HG03196 (cell line): ENCODE results near the gene KDM4B.

Source experiments
- ATAC-seq: cut with Tn5 transposase; IDR thresholded peaks from one replicate; pipeline ENCODE4 v1.9.1; 2021; ENCODE audit not compliant: unreplicated experiment

The KDM4B gene

DNA sequence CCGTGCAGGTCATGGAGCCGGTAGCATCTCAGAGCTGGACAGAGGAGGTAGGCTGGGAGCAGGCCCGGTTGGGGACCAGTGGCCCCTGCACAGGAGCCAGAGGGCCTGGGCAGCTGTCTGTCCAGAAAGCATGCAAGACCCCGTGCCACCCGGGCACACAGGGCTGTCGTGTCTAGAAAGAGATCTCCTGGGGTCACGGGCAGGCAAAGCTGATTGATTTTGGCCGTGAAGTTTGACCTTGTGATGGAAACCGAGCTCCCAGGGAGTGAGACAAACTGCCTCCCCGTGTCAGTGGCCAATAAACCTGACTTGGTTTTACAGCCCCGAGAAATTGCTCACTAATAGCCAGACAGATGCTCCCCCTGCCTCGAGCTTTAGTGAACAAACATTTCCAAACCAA is 98.8 kb downstream of the KDM4B start:
- no peak for ATAC-seq

DNA sequence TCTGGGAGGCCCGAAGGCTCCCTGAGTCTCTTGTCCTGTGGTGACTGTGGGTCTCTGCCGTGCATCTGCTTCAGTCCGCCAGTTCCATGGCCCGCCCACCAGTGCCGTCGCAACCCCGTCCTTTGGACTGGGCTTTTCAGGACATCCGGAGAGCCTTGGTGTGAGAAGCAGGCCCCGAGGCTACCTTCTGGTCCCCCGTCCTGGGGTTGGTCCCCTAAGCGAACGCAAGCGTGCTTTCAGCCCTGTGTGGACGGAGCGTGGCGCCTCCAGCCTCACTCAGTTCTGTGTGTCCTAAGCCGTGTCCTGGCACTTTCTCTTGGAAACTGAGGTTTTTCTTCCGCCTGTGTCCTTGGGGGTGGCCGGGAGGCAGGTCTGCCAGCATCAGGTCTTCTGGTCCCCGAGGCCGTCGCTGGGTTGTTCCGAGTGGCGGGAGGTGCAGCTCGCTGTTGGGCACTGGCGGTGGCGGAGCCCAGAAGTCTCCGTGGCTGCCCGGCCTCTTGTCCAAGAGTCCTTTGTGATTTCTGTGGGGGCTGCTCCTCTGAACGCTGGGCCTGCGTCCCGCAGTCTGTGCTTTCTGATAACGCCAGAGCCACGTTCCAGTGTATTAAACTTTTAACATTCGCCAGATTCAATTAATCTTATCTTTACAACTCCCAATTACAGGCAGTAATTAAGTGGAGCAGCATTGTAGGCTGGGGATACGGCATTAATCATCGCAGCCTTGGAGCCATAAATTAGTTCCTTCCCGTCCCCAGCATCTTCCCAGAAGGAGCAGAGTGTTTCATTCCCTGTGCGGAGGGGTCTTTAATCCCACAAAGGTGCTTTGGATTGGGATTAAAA is 99.5 kb downstream of the KDM4B start:
- no peak for ATAC-seq

DNA sequence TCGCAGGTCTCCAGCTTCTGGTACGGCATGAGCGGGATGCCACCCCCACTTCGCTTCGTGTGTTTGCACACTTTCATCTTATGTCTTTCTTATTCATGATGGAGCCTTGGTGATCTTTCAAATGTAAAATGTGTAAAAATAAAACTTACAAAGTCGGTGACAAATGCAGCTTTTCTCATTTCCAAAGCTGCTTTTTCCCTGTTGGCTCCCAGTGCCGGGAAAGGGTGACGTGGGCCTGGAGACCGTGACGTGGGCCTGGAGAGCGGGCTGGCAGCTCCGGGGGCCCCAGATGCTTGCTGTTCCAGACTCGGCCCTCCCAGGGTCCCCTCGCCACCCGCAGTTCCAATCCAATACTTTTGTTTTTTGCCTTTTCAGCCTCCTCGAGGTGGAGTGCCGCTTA is 101.4 kb downstream of the KDM4B start:
- no peak for ATAC-seq

DNA sequence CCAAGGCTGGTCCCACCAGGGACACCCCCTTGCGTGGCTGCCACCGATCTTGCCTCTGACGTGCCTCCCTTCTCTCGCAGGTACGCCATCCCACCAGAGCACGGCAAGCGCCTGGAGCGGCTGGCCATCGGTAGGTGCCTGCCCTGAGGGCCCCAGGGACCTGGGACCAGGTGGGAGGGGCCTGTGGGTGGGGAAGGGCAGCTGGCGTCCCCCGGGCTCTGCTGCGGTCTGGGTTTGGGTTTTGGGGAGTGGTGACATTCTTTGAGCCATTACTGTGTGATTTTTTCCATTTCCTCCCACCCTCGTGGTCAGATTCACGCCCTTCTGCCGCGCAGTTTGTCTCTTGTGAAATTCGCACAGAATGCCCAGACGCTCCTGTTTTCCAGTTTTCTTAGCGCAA is 102.0 kb downstream of the KDM4B start:
- ATAC-seq: no peak

DNA sequence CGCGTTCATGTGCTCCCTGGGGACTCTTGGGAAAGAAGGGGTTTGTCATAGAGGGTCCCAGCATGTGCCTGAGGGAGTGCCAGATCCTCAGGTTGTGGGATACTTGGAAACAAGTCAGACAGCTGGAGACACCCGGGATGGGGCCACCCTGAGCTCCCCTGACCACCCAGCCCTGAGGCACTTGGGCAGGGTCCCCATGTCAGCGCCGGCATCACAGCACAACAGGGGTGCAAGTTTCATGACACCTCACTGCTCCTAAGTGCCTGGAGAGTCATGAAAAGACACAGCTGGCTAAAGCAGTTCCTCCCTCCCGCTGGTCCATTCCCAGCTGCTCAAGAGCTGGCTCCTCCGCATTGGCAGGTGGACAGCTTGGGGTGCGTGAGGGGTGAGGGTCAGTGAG is 102.7 kb downstream of the KDM4B start:
- no peak for ATAC-seq

DNA sequence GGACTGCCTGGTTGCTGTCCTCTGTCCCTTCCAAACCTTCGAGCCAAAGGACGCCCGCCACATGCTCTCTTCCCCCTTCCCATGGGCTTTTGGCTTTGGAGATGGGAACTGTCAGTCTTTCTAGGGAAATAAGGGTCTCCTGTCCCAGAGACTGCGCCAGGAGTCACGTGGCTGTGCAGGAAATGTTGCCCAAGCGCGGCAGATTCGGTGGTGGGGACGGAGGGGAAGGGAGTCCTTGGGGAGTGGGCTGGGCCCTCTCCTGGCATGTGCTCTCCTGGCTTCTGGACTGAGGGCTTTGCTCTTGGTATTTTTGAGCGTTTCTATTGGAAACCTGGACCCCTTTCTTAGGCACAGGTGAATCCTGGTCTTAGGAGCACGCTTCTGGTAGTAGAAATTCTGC is 103.2 kb downstream of the KDM4B start:
- no peak for ATAC-seq

DNA sequence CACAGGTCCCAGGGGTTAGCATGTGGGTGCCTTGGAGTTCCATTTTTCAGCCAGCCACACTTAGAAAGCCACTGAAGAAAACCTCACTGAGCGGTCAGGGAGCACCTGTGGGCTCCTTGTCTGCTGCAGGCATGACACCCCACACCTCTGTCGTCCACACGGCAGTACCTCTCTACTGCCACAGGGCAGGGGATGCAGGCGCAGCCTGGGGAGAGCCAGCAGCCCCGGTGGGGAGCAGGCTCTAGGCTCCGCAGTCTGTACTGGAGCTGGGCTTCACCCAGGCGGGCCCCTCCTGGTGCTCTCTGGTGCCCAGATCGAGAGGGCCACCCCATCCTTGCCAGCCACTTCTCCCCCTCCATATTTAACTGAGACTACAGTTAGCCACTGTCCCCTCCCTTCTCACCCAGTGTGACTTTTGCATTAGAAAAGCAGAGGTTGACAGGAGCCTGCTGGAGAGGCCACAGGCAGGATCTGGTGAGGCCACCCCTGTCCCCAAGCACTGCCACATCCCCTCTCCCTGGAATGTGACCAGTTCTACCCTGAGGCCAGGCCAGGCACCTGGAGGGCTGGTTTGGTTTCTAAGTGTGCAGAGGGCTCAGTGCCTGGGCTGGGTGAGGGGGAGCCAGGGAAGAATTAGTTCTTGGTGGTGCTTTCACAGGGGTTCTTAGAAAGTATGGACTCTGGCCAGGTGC is 104.4 kb downstream of the KDM4B start:
- no peak for ATAC-seq

DNA sequence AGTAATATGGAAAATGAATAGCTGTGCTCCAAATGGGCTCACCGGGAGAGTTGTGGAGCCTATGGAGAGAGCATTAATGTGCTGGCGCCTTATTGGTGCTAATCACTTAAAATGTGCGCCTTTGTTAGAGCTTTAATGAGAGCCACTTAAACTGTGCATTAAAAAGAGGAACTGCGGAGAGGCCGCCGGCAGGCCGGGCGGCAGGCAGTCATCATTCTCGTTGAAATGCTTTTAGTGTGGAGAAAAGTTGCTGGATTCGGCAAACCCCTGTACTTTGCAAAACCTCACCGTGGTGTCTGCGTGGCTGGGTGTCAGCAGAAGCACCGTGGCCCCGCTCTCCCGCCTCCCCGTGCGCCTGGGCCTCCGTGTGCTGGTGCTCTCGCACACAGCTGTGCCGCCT is 105.5 kb downstream of the KDM4B start:
- ATAC-seq: no peak

DNA sequence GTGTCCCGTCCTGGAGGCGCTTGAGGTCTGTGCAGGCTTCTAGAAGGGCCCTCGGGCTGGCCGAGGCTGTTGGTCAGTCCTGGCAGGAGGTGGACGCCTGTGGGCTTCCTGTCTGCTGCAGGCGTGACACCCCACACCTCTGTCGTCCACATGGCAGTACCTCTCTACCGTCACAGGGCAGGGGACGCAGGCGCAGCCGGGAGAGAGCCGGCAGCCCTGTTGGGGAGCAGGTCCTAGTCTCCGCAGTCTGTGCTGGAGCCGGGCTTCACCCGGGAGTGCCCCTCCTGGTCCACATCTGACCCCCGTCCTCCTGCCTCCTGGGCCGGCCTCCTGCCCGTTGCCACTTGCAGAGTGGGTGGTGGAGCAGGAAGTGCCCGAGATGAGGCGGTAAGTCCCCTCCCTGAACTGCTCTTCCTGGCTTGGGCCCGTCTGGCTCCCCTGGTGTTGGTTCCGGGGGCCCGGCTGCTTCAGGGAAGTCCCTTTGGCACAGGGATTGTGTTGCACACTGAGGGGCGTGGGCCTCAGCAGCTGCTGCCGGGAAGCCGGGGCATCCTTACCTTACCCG is 106.0 kb downstream of the KDM4B start:
- ATAC-seq: no peak

DNA sequence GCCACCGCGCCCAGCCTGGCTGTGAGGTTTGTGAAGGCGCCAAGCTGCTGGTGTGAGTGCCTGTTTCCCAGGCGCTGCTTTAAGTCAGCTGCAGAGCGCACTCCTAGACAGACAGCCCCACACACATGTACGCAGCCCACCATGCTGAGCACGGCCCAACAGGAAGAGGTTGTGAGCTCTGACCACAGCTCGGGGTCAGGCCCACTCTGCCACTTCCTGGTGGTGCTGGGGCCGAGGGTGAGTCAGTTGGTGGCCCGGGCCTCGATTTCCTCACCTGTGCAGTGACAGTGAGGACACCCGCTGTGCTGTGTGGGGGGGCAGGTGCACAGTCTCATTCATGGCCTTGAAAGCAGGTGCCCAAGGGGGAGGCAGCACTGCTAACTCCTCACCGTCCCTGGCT is 106.7 kb downstream of the KDM4B start:
- ATAC-seq: no peak

DNA sequence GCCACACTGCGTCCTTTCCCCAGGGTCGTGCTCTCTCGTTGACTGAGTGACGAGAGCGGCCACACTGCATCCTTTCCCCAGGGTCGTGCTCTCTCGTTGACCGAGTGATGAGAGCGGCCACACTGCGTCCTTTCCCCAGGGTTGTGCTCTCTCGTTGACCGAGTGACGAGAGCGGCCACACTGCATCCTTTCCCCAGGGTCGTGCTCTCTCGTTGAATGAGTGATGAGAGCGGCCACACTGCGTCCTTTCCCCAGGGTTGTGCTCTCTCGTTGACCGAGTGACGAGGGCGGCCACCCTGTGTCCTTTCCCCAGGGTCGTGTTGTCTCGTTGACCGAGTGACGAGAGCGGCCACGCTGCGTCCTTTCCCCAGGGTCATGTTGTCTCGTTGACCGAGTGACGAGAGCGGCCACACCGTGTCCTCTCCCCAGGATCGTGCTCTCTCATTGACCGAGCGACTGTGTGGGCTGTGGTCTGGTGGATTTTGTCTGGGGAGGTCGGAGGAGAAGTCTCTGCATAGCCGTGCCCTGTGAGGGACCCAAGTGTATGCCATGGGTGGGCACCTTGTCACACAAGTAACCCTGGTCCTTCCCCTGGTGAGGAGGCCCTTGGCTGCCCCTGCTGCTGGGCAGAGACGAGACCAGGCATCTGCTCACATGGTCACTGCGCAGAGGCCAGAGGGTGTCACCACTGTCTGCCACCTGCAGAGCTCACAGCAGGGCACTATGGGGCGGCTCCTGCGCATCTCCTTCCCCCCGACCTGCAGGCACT is 107.7 kb downstream of the KDM4B start:
- ATAC-seq: no peak

DNA sequence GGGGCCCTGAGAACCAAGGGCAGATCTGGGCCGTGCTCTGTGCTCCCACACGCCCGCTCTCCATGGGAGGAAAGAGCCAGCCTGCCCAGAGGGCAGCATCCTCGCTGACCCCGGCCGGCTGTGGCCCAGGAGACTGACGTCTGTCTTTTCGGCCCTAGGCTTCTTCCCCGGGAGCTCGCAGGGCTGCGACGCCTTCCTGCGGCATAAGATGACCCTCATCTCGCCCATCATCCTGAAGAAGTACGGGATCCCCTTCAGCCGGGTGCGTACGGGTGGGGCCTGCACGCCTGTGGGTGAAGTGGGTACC is 108.2 kb downstream of the KDM4B start:
- ATAC-seq: no peak

DNA sequence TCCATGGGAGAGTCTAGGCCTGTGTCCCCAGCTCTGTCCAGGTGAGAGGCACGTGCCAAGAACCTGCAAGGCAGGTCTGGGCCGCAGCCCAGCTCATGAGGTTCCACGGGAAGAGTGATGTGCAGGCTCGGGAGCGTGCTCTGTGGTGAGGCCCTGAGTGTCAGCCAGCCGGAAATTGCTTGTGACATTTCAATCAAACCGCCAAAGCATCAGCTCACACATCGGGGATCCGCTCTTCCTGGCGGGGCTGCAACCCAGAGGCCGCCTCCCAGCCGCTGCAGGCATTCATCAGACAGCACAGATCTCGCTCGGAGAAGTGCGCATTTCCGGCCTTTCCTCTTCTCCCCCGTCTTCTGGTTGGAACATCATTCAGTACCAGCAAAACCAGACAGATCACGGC is 109.3 kb downstream of the KDM4B start:
- ATAC-seq: no peak

DNA sequence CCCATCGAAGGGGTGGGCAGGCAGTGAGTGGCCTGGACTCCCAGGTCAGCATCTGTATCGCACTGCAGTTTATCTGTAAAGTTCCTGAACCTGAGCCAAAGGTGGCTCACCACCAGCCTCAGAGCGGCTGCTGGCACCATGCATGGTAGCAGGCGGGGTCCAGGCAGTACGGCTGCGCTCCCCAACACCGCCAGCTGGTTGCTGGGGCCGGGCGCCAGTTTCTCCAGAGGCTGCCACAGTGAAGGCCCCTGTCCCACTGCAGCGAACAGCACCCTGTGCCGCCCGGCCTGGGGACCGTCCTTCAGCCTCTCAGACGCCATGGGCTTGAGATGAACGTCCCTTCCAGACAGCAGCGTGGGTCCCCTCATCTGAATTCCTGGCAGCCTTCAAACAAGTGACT is 109.8 kb downstream of the KDM4B start:
- no peak for ATAC-seq

DNA sequence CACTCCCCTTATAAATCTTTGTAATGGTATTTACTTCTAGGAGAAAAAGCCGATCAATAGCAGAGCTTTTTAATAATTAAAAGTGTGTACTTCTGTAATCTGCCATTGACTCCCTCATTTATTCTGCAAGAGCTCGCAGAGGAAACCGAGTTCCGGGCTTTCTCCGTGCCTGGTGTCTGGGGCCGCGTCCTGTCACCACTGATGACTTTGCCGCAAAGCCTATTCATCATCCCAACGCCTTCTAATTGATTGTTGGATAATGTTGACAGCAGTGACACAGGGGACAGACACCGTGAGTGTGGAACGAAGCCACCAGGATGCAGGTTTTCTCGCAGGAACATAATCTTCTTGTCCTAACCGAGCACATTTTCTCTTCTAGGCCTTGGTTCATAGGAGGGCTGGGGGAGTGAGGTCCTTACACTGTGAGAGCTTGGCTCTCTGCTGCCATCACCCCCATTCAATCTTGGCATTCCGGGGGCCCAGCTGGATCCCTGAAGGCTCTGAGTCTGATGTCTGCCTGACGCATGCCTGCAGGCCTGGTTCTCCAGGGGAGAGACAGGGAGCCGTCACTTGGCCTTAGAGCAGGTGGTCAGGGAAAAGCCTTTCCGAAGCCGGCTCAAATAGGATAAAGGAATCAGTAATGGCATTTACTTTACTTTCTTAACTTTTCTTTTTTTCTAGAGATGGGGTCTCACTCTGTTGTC is 110.3 kb downstream of the KDM4B start:
- ATAC-seq: no peak

DNA sequence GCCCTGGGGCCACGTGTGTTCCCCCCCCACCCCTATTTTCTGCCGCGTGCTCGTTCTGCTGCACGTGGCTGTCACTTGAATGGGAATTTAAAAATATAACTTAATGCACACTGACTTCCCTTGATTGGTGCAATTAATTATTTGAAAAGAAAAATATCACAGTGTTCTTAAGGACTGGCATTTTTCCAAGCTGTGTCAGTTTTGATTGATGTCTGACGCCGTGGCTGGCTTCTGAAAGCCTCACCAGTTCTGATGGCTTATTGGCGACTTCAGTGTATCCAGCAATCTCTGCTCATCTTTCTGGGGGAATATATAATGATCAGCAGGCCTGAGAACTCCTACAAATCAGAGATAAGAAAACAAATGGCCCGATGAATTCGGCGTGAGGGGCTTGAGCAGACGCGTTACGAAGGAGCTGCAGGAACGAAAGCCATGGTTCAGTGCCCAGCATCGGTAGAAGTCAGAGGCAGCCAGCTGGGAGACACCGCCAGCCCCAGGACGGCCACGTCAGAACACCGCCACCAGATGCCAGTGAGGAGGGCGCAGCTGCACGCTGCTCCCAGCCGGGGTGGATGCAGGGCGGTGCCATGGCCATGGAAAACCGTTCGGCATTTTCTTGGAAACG is 111.2 kb downstream of the KDM4B start:
- no peak for ATAC-seq

DNA sequence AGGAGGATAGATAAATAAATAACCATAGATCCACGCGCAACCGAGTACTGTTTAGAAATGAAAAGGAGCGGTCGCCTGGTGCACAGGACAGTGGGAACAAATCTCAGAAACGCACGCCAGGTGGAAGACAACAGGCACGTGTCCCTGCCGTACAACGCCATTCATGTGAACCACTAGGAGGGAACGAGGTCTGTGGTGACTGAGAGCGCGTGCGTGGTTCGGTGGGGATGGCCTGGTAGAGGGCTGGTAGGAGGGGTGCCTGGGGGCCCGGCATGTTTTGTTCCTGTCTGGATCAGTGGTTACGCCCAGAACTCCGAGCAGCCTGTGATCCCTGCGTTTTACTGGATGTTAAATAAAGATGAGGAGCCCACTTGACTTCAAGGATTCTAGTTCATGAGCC is 111.9 kb downstream of the KDM4B start:
- no peak for ATAC-seq

DNA sequence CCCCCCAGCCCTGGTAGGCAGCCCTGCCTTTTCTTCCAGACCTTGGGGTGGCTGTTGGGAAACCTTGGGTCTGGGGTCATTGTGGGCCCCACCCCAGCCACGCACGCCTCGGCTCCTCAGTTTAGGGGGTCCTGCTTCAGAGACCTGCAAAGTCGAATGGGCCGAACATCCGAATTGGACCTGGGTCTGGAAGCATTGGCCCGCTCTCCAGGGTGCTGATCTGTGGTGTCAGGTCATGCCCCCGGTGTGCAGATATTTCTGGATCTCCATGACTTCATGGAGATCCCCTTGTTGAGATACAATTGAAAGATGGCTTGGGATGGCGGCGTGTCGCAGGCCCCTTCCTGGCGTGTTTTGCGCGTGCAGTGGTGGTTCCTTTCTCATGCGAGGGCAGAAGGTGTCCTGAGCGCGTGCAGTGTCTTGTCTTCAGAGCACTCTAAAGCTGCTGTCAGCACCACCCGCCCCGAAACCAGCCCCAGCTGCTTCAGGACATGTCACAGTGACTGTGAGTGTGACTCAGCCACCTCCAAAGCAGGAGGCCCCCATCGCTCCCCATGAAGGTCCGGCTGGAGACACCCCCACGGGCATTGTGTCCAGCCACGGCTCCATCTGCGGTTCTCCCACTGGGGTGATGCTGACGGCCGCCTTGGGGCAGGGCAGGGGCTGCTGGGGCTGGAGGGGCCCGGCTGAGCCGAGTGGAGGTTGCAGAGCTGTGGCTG is 112.7 kb downstream of the KDM4B start:
- no peak for ATAC-seq

DNA sequence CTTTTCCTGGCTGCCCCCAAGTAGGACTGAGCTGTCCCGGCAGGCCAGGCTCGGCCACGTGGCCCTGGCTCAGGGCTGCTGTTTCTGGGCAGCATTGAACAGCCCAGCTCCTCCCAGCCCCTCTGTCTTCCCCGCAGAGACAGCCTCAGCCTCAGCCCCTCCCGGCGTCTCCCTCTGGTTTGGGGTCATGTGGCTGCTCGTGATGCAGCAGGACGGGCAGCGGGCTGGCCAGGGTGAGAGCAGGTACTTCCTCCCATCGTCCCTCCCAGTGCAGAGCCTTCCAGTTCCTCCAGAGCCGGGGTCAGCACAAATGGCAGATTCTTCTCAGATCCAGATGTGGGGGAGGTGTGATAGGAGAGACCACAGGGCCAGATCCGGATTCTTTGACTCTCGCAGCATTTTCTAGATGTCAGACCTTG is 114.6 kb downstream of the KDM4B start:
- no peak for ATAC-seq

DNA sequence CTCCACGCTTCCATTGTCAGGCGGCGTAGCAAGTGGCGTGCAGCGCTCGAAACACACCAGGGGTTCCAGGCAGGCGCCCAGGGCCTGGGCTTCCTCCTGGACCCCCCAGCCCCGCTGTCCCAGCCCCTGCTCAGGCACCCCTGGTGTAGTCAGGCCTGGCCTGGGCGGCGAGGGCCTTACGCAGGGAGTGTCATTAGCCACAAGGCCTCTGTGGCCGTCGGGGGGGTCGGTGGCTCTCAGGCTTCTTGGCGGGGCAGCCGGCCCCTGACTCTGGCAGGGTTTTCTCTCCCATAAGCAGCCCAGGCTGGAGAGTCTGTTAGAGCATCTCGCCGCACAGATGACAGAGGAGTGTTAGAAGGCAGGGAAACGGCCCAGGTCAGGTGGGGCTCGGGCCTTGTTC is 116.7 kb downstream of the KDM4B start:
- no peak for ATAC-seq
